ENCODE measurements around the gene TEDC1. TPM values are rescaled to one million over a fixed set of nuclear protein-coding genes. Genes with fewer than 3 reads are reported as not detected.

The TEDC1 gene
- polyA plus RNA-seq, 1 of the 3 experiments (the other 2 are of a cell fraction), result 13.4 TPM

DNA sequence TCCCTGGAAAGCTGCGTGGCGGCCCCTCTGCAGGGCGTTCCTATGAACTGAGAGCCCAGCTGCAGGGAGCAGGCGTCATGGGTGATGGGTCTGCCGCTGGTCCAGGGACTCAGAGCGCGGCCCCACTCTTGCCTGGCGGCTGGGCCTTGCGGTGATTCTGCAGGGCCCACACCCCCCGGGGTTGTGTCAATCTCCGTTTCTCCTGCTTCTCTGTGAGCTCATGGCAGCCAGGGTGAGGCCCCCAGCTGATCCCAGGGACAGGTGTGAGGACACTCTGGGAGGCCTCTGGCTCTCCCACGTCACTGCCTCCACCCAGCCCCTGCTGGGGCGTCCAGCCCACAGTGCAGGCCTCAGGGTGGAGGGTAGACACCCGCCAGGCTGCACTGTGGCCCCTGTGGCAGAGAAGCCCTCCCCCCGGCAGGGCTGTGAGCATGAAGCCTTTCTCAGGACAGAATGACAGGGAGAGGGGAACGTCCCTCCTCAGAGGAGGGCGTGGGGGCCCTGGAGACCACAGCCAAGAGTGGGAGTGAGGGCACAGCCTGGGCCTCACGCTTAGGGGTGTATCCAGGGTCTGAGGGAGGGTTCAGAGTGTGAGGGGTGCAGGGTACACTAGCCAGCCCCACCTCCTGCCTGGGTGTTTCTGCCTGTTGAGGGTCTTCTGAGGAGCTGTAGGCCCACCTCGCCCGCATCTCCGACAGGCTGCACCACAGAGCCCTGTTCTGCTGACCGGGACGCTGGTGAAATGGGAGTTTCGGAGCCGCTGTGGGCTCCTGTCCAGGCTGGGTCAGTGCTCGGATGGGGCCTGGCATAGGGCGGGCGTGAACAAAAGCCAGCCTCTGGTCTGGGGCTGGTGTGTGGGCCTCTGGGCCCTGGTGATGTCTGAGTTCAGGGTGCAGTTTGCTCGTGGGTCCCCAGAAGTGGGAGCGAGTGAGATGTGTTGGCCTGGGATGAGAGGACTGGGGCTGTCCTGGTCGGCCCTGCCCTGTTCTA is 43.1 kb upstream of the TEDC1 start (continued):
- no peak for TF ChIP-seq PBX3 (IDR thresholded peaks at IDR 0.05)
- TF ChIP-seq, protein P1, sequence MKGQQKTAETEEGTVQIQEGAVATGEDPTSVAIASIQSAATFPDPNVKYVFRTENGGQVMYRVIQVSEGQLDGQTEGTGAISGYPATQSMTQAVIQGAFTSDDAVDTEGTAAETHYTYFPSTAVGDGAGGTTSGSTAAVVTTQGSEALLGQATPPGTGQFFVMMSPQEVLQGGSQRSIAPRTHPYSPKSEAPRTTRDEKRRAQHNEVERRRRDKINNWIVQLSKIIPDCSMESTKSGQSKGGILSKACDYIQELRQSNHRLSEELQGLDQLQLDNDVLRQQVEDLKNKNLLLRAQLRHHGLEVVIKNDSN (IDR thresholded peaks at IDR 0.05; ENCODE audit: borderline replicate concordance, low read depth), result no peak
- no peak for TF ChIP-seq MXI1 (IDR thresholded peaks at IDR 0.05; ENCODE audit: low read depth, low read length)
- TF ChIP-seq GATA2 (CRISPR knock-in tag; IDR thresholded peaks at IDR 0.05), result no peak
- no peak for TF ChIP-seq RAD21 (IDR thresholded peaks at IDR 0.05; ENCODE audit: low read length)

DNA sequence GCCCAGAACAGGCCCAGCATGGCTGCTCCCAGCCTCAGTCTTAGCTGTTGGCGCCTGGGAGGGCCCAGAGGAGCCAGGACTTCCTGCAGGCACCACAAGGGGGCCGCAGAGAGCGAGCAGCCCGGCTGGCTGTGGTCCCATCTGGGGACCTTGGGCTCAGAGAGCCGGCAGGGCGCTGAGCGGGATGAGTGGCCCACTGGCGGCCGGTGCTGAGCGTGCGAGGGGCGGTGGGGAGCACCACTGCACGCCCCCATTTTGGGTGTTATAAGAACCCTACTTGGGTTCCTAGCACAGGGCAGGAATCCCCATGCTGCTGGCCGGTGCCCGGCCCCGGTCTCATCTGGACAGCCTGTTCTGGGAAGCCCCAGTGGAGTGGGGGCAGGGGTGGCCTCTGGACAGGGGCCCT is 42.3 kb upstream of the TEDC1 start:
- Histone ChIP-seq H3K4me3 (ENCODE audit: low read depth in 2 of 2, low read length in 1 of 2) (peak overlapping the region in 1 of 2 experiments; percentile 32; a peak in 1 of 4 replicates), H3F3A (replicated peaks; ENCODE audit: insufficient read depth) (no peaks in the 10 kb centered on the region), H3K27ac (ENCODE audit: low read depth in 2 of 2, low read length in 1 of 2) (no peak overlapping the region; a peak in 2 of 4 replicates), H3K9ac (no peak overlapping the region; the same call in 1 of the 2 replicates), H4K20me1 (ENCODE audit: insufficient read depth) (peaks cover 19% of the 10 kb centered on the region), H3K79me2 (ENCODE audit: insufficient read depth) (peaks cover 36% of the 10 kb centered on the region; the same call in 1 of the 2 replicates), H3K9me3 (no peaks in the 10 kb centered on the region), H3K4me2 (no peak overlapping the region), H3K36me3 (replicated peaks in 1 of 2; ENCODE audit: control insufficient read depth in 1 of 2, insufficient read depth in 2 of 2, low read length in 1 of 2) (peaks cover 11 to 52% of the 10 kb centered on the region in 2 experiments), H3K27me3 (ENCODE audit: insufficient read depth) (no peaks in the 10 kb centered on the region), H2AFZ (ENCODE audit: low read depth) (no peak overlapping the region), H3K4me1 (ENCODE audit: control insufficient read depth in 1 of 2, insufficient read depth in 2 of 2, low read depth in 1 of 2, low read length in 1 of 2) (peaks cover 0 to 23% of the 10 kb centered on the region in 2 experiments; a peak in 1 of 4 replicates), H3K9me2 (no peaks in the 10 kb centered on the region)
- 51% methylated on average over 7 of the region's 16 CpGs for WGBS (ENCODE audit: low lambda C conversion rate)
- peak; percentile 96 for DNase-seq
- TF ChIP-seq ELF1 (IDR thresholded peaks at IDR 0.05), result no peak
- no peak for TF ChIP-seq EZH2phosphoT487 (IDR thresholded peaks at IDR 0.05; ENCODE audit: borderline replicate concordance, low read depth)
- TF ChIP-seq SMC3 (IDR thresholded peaks at IDR 0.05; ENCODE audit: low read depth, low read length), result peak; percentile 84
- TF ChIP-seq RAD21 (IDR thresholded peaks at IDR 0.05; ENCODE audit: low read length), result peak; percentile 69
- TF ChIP-seq GATA2 (CRISPR knock-in tag; IDR thresholded peaks at IDR 0.05), result no peak
- TF ChIP-seq NFIC (IDR thresholded peaks at IDR 0.05; ENCODE audit: borderline replicate concordance), result 0 out of 2 replicates have a peak, but pooled peaks have one; percentile 24
- no peak for TF ChIP-seq POLR2AphosphoS5 (IDR thresholded peaks at IDR 0.05; ENCODE audit: low read depth, low read length)
- TF ChIP-seq, protein P2, sequence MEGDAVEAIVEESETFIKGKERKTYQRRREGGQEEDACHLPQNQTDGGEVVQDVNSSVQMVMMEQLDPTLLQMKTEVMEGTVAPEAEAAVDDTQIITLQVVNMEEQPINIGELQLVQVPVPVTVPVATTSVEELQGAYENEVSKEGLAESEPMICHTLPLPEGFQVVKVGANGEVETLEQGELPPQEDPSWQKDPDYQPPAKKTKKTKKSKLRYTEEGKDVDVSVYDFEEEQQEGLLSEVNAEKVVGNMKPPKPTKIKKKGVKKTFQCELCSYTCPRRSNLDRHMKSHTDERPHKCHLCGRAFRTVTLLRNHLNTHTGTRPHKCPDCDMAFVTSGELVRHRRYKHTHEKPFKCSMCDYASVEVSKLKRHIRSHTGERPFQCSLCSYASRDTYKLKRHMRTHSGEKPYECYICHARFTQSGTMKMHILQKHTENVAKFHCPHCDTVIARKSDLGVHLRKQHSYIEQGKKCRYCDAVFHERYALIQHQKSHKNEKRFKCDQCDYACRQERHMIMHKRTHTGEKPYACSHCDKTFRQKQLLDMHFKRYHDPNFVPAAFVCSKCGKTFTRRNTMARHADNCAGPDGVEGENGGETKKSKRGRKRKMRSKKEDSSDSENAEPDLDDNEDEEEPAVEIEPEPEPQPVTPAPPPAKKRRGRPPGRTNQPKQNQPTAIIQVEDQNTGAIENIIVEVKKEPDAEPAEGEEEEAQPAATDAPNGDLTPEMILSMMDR (IDR thresholded peaks at IDR 0.05), result peak; percentile 75
- no peak for TF ChIP-seq FOXJ3 (CRISPR knock-in tag; IDR thresholded peaks at IDR 0.05)
- ChIA-PET CTCF (interaction anchor here (0.6 to 2.9 kb wide), 25 partner anchors 8 to 86 kb away, joined by 3 to 28 read pairs (median 4); partner anchors contain the start of genes CRIP1, TEX22 and TMEM121), POLR2A (interaction anchor here (1.0 kb wide), 1 partner anchor 32 kb away, joined by 3 read pairs; no protein-coding TSS in a partner anchor)

Data from SK-N-SH (cell line).